ENCODE measurements around the gene LSS. TPM values are rescaled to one million over a fixed set of nuclear protein-coding genes. Genes with fewer than 3 reads are reported as not detected.
A peak's percentile ranks its signal among the peaks of the same experiment; 100 is the strongest.
"Not testable (repeated sequence)": the region's sequence is repeated elsewhere in the genome, so short reads cannot be mapped to it uniquely, and the experiment has no call there.

Gene LSS
- total RNA-seq, 2 donors from 2014 or later: 30.8 to 43.8 TPM

DNA sequence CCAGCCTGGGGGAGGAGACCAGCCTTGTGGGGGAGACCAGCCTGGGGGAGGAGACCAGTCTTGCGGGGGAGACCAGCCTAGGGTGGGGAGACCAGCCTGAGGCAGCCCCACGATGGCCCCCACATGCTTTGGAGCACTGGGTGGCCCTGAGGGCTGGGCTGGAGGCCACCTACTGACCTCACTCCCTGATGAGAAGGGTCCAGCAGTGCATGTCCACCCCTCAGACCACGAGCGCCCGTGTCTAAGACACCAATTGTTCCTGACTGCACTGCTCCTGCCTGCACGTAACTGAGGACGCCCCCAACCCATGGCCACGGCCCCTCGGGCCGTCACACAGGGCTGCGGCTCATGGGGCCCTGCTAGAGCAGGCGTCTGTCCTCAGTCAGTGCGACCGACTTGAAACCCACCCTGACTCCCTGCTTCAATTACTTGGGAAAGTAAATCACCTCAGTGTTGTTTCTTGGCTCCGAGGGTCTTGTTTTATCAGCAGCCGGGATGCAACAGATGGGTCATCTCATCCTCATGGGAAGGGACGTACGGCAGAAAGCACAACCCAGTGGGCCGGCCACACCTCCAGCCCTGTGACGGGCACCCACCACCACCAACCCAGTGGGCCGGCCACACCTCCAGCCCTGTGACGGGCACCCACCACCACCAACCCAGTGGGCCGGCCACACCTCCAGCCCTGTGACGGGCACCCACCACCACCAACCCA lies 44.5 kb downstream of the LSS start, which contains the start of gene SPATC1L:
Gene SPATC1L (minus strand): TSS at position 550 of the 715 bp plus-strand sequence. CDS start 1,643 bp downstream, outside the sequence.
- Mint-ChIP-seq H3K4me3 (peak within 1 kb of the TSS; percentile 73), H3K27me3 (no peaks in the 10 kb centered on the region), H3K36me3 (ENCODE audit: low read depth) (no peaks in the 10 kb centered on the region), H3K9me3 (no peaks in the 10 kb centered on the region), H3K4me1 (no peaks in the 10 kb centered on the region), H3K27ac (no peak within 1 kb of the TSS)
- ATAC-seq (replicated peaks): peak; percentile 72

DNA sequence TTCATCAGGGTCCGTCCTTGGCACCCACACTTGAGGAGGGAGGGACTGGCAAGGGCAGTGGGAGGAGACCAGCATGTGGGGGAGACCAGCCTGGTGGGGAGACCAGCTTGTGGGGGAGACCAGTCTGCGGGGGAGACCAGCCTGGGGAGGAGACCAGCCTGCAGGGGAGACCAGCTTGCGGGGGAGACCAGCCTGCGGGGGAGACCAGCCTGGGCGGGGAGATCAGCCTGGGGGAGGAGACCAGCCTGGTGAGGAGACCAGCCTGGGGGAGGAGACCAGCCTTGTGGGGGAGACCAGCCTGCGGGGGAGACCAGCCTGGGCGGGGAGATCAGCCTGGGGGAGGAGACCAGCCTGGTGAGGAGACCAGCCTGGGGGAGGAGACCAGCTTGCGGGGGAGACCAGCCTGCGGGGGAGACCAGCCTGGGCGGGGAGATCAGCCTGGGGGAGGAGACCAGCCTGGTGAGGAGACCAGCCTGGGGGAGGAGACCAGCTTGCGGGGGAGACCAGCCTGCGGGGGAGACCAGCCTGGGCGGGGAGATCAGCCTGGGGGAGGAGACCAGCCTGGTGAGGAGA lies 45.2 kb downstream of the LSS start:
- H3K27ac Mint-ChIP-seq; H3K27me3 Mint-ChIP-seq; H3K4me1 Mint-ChIP-seq; H3K9me3 Mint-ChIP-seq; ATAC-seq (replicated peaks); H3K36me3 Mint-ChIP-seq (ENCODE audit: low read depth): not testable (repeated sequence)
- peak overlapping the region; percentile 32 for H3K4me3 Mint-ChIP-seq

- Mint-ChIP-seq H3K27me3 (no peaks in the 10 kb centered on the region), H3K36me3 (ENCODE audit: low read depth) (no peaks in the 10 kb centered on the region), H3K27ac (no peak overlapping the region)
Measured at GRCh38 chr21:46182548-46183336, 45.8 kb downstream of the LSS start.

GRCh38 chr21:46181953-46182547 lies 46.5 kb downstream of the LSS start:
- Mint-ChIP-seq H3K27ac (no peak overlapping the region), H3K36me3 (ENCODE audit: low read depth) (no peaks in the 10 kb centered on the region), H3K4me3 (no peak overlapping the region), H3K27me3 (no peaks in the 10 kb centered on the region), H3K9me3 (no peaks in the 10 kb centered on the region), H3K4me1 (no peaks in the 10 kb centered on the region)
- no peak for ATAC-seq (replicated peaks)

More at GRCh38 chr21:46182548-46183336, 45.8 kb downstream of the LSS start:
- Mint-ChIP-seq H3K4me1 (no peaks in the 10 kb centered on the region), H3K9me3 (no peaks in the 10 kb centered on the region), H3K4me3 (peak overlapping the region; percentile 32)
- ATAC-seq (replicated peaks): no peak

DNA sequence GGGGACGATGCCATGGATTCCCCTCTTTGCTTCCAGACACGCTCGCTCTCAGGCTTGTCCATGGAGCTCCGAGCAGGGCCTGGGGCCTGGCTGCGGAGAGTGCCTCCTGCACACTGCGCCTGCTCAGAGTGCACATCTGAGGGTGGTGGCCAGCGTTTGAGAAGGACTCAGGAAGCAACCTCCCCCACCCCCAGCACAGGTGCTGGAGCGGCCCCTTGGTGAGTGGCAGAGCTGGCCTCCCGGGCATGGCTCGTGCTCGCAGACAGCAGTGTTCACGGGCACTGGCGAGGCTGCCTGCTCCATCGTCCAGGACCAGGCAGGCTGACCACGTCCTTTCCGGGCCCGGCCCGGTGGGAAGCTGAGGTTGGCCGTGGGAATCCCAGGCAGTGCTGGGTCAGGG lies 47.1 kb downstream of the LSS start:
- Mint-ChIP-seq H3K9me3 (peaks cover under 1% of the 10 kb centered on the region), H3K27ac (no peak overlapping the region), H3K27me3 (no peaks in the 10 kb centered on the region), H3K4me3 (no peak overlapping the region), H3K36me3 (ENCODE audit: low read depth) (no peaks in the 10 kb centered on the region), H3K4me1 (no peaks in the 10 kb centered on the region)
- no peak for ATAC-seq (replicated peaks)

- Mint-ChIP-seq H3K36me3 (ENCODE audit: low read depth) (no peaks in the 10 kb centered on the region), H3K9me3 (peaks cover 3% of the 10 kb centered on the region), H3K27me3 (peaks cover 3% of the 10 kb centered on the region), H3K27ac (no peak overlapping the region), H3K4me3 (no peak overlapping the region), H3K4me1 (no peaks in the 10 kb centered on the region)
- ATAC-seq (replicated peaks): no peak
Measured at GRCh38 chr21:46180778-46181391, 47.7 kb downstream of the LSS start.

GRCh38 chr21:46180079-46180722 lies 48.4 kb downstream of the LSS start:
- Mint-ChIP-seq H3K27ac (no peak overlapping the region), H3K4me1 (no peaks in the 10 kb centered on the region), H3K36me3 (ENCODE audit: low read depth) (no peaks in the 10 kb centered on the region), H3K27me3 (peaks cover 3% of the 10 kb centered on the region), H3K9me3 (peaks cover 3% of the 10 kb centered on the region), H3K4me3 (no peak overlapping the region)
- ATAC-seq (replicated peaks): no peak

DNA sequence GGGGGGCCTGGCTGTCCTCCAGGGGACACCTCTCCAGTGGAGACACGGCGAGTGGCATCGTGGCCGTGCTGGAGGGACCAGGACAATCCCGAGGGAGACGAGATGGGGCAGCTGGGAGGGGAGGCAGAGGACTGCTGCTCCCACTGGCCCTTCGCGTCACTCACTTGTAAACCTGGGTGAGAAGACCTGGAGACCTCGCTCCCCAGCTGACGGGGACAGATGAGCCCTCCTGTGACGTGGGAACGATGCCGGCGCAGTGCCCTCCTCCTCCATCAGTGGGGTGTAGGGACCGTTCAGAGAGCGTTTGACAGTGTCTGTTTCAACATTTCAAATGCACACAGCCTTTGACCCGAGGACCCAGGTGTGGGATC lies 48.9 kb downstream of the LSS start:
- Mint-ChIP-seq H3K27me3 (peaks cover 8% of the 10 kb centered on the region), H3K9me3 (peaks cover 8% of the 10 kb centered on the region), H3K4me1 (no peaks in the 10 kb centered on the region), H3K36me3 (ENCODE audit: low read depth) (no peaks in the 10 kb centered on the region), H3K27ac (no peak overlapping the region), H3K4me3 (no peak overlapping the region)
- no peak for ATAC-seq (replicated peaks)

DNA sequence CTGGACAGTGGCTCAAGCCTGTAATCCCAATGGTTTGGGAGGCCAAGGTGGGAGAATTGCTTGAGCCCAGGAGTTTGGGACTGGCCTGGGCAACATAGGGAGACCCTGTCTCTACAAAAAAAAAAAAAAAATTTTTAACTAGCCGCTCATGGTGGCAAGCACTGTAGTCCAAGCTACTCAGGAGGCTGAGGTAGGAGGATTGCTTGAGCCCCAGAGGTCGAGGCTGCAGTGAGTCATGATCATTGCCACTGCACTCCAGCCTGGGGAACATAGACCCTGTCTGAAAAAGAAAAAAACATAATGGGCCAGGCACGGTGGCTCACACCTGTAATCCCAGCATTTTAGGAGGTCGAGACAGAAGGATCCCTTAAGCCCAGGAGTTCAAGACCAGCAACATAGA lies 49.6 kb downstream of the LSS start:
- no peak for ATAC-seq (replicated peaks)
- Mint-ChIP-seq H3K4me3 (no peak overlapping the region), H3K4me1 (no peaks in the 10 kb centered on the region), H3K27me3 (peaks cover 13% of the 10 kb centered on the region), H3K9me3 (peaks cover 13% of the 10 kb centered on the region), H3K27ac (no peak overlapping the region), H3K36me3 (ENCODE audit: low read depth) (no peaks in the 10 kb centered on the region)

DNA sequence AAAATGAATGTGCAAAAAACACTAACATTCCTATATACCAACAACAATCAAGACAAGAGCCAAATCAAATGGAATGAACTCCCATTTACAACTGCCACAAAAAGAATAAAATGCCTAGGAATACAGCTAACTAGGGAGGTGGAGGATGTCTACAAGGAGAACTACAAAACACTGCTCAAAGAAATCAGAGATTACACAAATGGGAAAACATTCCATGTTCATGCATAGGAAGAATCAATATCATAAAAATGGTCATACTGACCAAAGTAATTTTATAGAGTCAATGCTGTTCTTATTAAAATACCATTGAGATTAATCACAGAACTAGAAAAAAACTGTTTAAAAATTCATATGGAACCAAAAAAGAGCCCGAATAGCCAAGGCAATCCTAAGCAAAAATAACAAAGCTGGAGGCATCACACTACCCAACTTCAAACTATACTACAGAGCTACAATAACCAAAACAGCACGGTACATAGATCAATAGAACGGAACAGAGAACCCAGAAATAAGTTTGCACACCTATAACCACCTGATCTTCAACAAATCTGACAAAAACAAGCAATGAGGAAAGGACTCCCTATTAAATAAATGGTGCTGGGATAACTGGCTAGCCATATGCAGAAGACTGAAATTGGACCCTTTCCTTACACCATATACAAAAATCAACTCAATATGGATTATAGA lies 52.0 kb downstream of the LSS start:
- not testable (repeated sequence) for H3K4me3 Mint-ChIP-seq; H3K36me3 Mint-ChIP-seq (ENCODE audit: low read depth); H3K4me1 Mint-ChIP-seq; H3K27ac Mint-ChIP-seq; ATAC-seq (replicated peaks)
- Mint-ChIP-seq H3K27me3 (peaks cover 13% of the 10 kb centered on the region), H3K9me3 (peaks cover 13% of the 10 kb centered on the region)

DNA sequence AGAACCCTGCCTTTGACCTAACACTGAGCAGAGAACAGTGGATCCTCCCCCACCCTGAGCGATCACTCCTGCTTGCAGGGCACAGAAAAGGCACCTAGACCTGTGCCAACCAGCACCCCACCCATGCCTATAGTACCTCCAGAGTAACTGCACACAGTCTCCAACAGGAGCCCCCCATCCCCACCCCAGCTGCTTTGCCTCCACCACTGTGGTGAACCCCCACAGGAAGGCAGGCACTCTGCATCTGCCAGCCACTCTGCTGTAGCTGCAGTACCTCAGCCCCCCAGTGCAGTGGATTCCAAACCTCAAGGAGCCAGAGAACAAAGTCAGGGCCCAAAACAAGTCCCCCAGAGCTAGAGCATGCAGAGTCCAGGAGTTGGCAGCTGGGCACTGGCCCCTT lies 55.0 kb downstream of the LSS start:
- Mint-ChIP-seq H3K4me1 (no peaks in the 10 kb centered on the region), H3K36me3 (ENCODE audit: low read depth) (no peaks in the 10 kb centered on the region), H3K27ac (no peak overlapping the region), H3K27me3 (peaks cover 13% of the 10 kb centered on the region), H3K4me3 (no peak overlapping the region), H3K9me3 (peaks cover 13% of the 10 kb centered on the region)
- ATAC-seq (replicated peaks): no peak

GRCh38 chr21:46172863-46173528 lies 55.6 kb downstream of the LSS start:
- no peak for ATAC-seq (replicated peaks)
- Mint-ChIP-seq H3K9me3 (peaks cover 13% of the 10 kb centered on the region), H3K27me3 (peaks cover 13% of the 10 kb centered on the region), H3K4me1 (no peaks in the 10 kb centered on the region), H3K27ac (no peak overlapping the region), H3K36me3 (ENCODE audit: low read depth) (no peaks in the 10 kb centered on the region), H3K4me3 (no peak overlapping the region)

All from activated T-helper 17 cell treated with anti-CD3 and anti-CD28 coated beads, Interleukin-2, amount 50 U/mL, for 72 hours (primary cell).